IMR-90 (cell line): ENCODE data around the gene TMEM63B. TPM values are rescaled to one million over a fixed set of nuclear protein-coding genes. Genes with fewer than 3 reads are reported as not detected.
A peak's percentile ranks its signal among the peaks of the same experiment; 100 is the strongest.

Source experiments
- ATAC-seq: fragments of 200-7000 bp; cut with Tn5 transposase; 2 replicates; pipeline ENCODE4 v1.9.1; 2020; ENCODE audit warnings: low read depth, mild to moderate bottlenecking, moderate library complexity
- BruUV-seq: library from RNA; stranded (reverse); fragments of 400-500 nt; replicated peaks from 2 replicates; lab custom pipeline; 2021; lab: Mats Ljungman, UMichigan
- CTCF ChIA-PET: fragments of 300-600 bp; formaldehyde crosslinking; extraction: SDS; loops from one replicate; lab custom pipeline; 2021; ENCODE audit warnings: antibody characterized with exemption; lab: Yijun Ruan, JAX
- POLR2A ChIA-PET: fragments of 300-600 bp; sonication (Branson Sonifier 250); formaldehyde crosslinking; loops from one replicate; lab custom pipeline; 2022; ENCODE audit warnings: antibody characterized with exemption; ENCODE audit not compliant: unreplicated experiment; lab: Charles Lee
- DNase-seq: peaks from one replicate; pipeline ENCODE4 v3.0.0; 2013
- H2AFZ ChIP-seq: replicated peaks from 2 replicates; pipeline ENCODE3; 2013; ENCODE audit warnings: low read length, mild to moderate bottlenecking; ENCODE audit not compliant: poor library complexity
- H2AK5ac ChIP-seq: 2 replicates; pipeline ENCODE4 v1.6.1; 2013; ENCODE audit warnings: low read depth, low read length, inconsistent platforms
- H2AK9ac ChIP-seq: replicated peaks from 2 replicates; pipeline ENCODE3; 2013; ENCODE audit warnings: mild to moderate bottlenecking, low read depth, low read length, moderate library complexity; ENCODE audit not compliant: poor library complexity
- H2BK120ac ChIP-seq: 2 replicates; pipeline ENCODE4 v1.6.1; 2013; ENCODE audit warnings: low read depth, low read length, inconsistent platforms
- H2BK15ac ChIP-seq: 3 replicates; pipeline ENCODE4 v1.6.1; 2013; ENCODE audit warnings: low read depth, low read length, inconsistent platforms
- H2BK20ac ChIP-seq: 2 replicates; pipeline ENCODE4 v1.6.1; 2013; ENCODE audit warnings: low read depth, mild to moderate bottlenecking, inconsistent platforms, low read length, moderate library complexity
- H2BK5ac ChIP-seq: 2 replicates; pipeline ENCODE4 v1.6.1; 2013; ENCODE audit warnings: mild to moderate bottlenecking, low read depth, low read length, inconsistent platforms; ENCODE audit not compliant: poor library complexity, severe bottlenecking
- H3K14ac ChIP-seq: replicated peaks from 2 replicates; pipeline ENCODE4 v1.6.1; 2013; ENCODE audit warnings: low read depth, low read length, inconsistent platforms
- H3K18ac ChIP-seq: 2 replicates; pipeline ENCODE4 v1.6.1; 2013; ENCODE audit warnings: low read depth, low read length, control low read depth
- H3K23ac ChIP-seq: 2 replicates; pipeline ENCODE4 v1.6.1; 2013; ENCODE audit warnings: low read depth, low read length, inconsistent platforms
- H3K27ac ChIP-seq: 2 replicates; pipeline ENCODE4 v1.5.1; 2013; ENCODE audit warnings: mild to moderate bottlenecking, control low read depth, low read length; ENCODE audit not compliant: insufficient read depth
- H3K27me3 ChIP-seq: 2 replicates; pipeline ENCODE4 v1.6.1; 2013; ENCODE audit warnings: low read length; ENCODE audit not compliant: control insufficient read depth, insufficient read depth
- H3K36me3 ChIP-seq: 2 replicates; pipeline ENCODE4 v1.6.1; 2013; ENCODE audit warnings: low read length, mixed read lengths; ENCODE audit not compliant: control insufficient read depth, insufficient read depth
- H3K4ac ChIP-seq: 2 replicates; pipeline ENCODE4 v1.6.1; 2013; ENCODE audit warnings: low read depth, low read length, inconsistent platforms
- H3K4me1 ChIP-seq: 2 replicates; pipeline ENCODE4 v1.6.1; 2013; ENCODE audit warnings: low read length, mixed read lengths; ENCODE audit not compliant: control insufficient read depth, insufficient read depth
- H3K4me2 ChIP-seq: 2 replicates; pipeline ENCODE4 v1.6.1; 2013; ENCODE audit warnings: low read depth, mild to moderate bottlenecking, control low read depth, low read length, moderate library complexity
- H3K4me3 ChIP-seq: 2 replicates; pipeline ENCODE4 v1.5.1; 2013; ENCODE audit warnings: low read depth, mild to moderate bottlenecking, control low read depth, low read length, moderate library complexity; ENCODE audit not compliant: insufficient read depth
- H3K56ac ChIP-seq: 2 replicates; pipeline ENCODE4 v1.6.1; 2013; ENCODE audit warnings: low read length, inconsistent platforms; ENCODE audit not compliant: insufficient read depth; ENCODE audit errors: extremely low read depth
- H3K79me1 ChIP-seq, 2 experiments: 2 replicates each; pipeline ENCODE4 v1.6.1; 2013; ENCODE audit warnings: low read length in 2 of 2, inconsistent platforms in 1 of 2, low read depth in 1 of 2
- H3K9ac ChIP-seq: 2 replicates; pipeline ENCODE4 v1.6.1; 2013; ENCODE audit warnings: low read depth, low read length, control low read depth
- H3K9me1 ChIP-seq: 2 replicates; pipeline ENCODE4 v1.6.1; 2013; ENCODE audit warnings: low read length, inconsistent platforms; ENCODE audit not compliant: insufficient read depth
- H3K9me3 ChIP-seq: 2 replicates; pipeline ENCODE4 v1.6.1; 2013; ENCODE audit warnings: low read length; ENCODE audit not compliant: control insufficient read depth, insufficient read depth
- H4K20me1 ChIP-seq: 2 replicates; pipeline ENCODE4 v1.6.1; 2013; ENCODE audit warnings: low read length, inconsistent platforms; ENCODE audit not compliant: insufficient read depth
- H4K5ac ChIP-seq: 2 replicates; pipeline ENCODE4 v1.6.1; 2013; ENCODE audit warnings: mild to moderate bottlenecking, low read depth, low read length, control low read depth
- H4K8ac ChIP-seq, 2 experiments: 2 replicates each; pipeline ENCODE4 v1.6.1; 2013; ENCODE audit warnings: low read depth in 2 of 2, low read length in 2 of 2, control low read depth in 1 of 2, inconsistent platforms in 1 of 2
- H4K91ac ChIP-seq: 2 replicates; pipeline ENCODE4 v1.6.1; 2013; ENCODE audit warnings: low read depth, low read length, inconsistent platforms; ENCODE audit not compliant: insufficient read depth
- CEBPB ChIP-seq: IDR thresholded peaks from 2 replicates; pipeline ENCODE4 v1.6.1; 2012; ENCODE audit warnings: low read depth, low read length, improper control_type of control experiment
- CTCF ChIP-seq: conservative IDR thresholded peaks from 2 replicates; pipeline ENCODE4 v1.5.1; 2012; ENCODE audit warnings: mild to moderate bottlenecking, low read depth, low read length, improper control_type of control experiment
- FOS ChIP-seq: fragments of 150-350 bp; IDR thresholded peaks from 2 replicates; pipeline ENCODE4 v1.6.1; 2016; ENCODE audit warnings: low read depth, low read length
- MAFK ChIP-seq: IDR thresholded peaks from 2 replicates; pipeline ENCODE4 v1.6.1; 2012; ENCODE audit warnings: low read depth, low read length, improper control_type of control experiment
- MXI1 ChIP-seq: IDR thresholded peaks from 2 replicates; pipeline ENCODE4 v1.6.1; 2012; ENCODE audit warnings: low read depth, mild to moderate bottlenecking, low read length, moderate library complexity, borderline replicate concordance
- POLR2A ChIP-seq: IDR thresholded peaks from 2 replicates; pipeline ENCODE4 v1.6.1; 2012; ENCODE audit warnings: mild to moderate bottlenecking, low read depth, low read length
- RAD21 ChIP-seq: IDR thresholded peaks from 2 replicates; pipeline ENCODE4 v1.6.1; 2012; ENCODE audit warnings: low read length, improper control_type of control experiment
- SMC3 ChIP-seq: fragments of 150-350 bp; IDR thresholded peaks from 2 replicates; pipeline ENCODE4 v1.6.1; 2016; ENCODE audit warnings: low read depth, mild to moderate bottlenecking, antibody characterized with exemption, low read length, moderate library complexity
- WGBS, 2 experiments: methylation state at CpG; one replicate each; pipeline versions ENCODE4 v1.1.5 to v1.1.7; 2013; ENCODE audit warnings: missing lambda C conversion rate in 2 of 2; ENCODE audit not compliant: insufficient read length in 1 of 2; ENCODE audit errors: extremely low coverage in 2 of 2; 5-methylcytosine and 5-hydroxymethylcytosine counted together
- dilution Hi-C: fragments of 300-500 bp; cut with HindIII; formaldehyde crosslinking; loops from one replicate; pipeline ENCODE4 v1.14.3; 2018; ENCODE audit warnings: low sequenced_read_pairs; ENCODE audit not compliant: unreplicated experiment
- in situ Hi-C: fragments of 300-500 bp; cut with MboI; formaldehyde crosslinking; loops from 3 replicates; pipeline ENCODE4 v1.14.3; 2019; ENCODE audit warnings: low sequenced_read_pairs, inconsistent platforms, mixed read lengths
- intact Hi-C: fragments of 100-400 bp; cut with micrococcal nuclease; formaldehyde crosslinking; loops from 2 replicates; pipeline ENCODE4 v1.10.0; 2022
- polyA plus RNA-seq, 3 experiments: library from polyadenylated mRNA; depleted of rRNA; stranded (reverse); fragments of >200 nt; gene quantifications; 2 replicates each; pipeline ENCODE4 v1.2.3, GENCODE V29; 2012; ENCODE audit warnings: low replicate concordance in 1 of 3
- total RNA-seq: library from RNA; depleted of rRNA; stranded (reverse); fragments of >200 nt; gene quantifications from 2 replicates; pipeline ENCODE4 v1.2.3, GENCODE V29; 2012

TMEM63B gene
- total and polyA plus RNA-seq, 2 of the 4 experiments (the other 2 are of a cell fraction) = 12.2 to 42.6 TPM

- Histone ChIP-seq H3K36me3 (peaks cover 24% of the 10 kb centered on the region; the same call in 1 of the 2 replicates), H2BK20ac (no peak overlapping the region), H4K8ac (peak overlapping the region in 1 of 2 experiments; percentile 90; a peak in 2 of 4 replicates), H3K4me3 (no peak overlapping the region), H3K9ac (peak overlapping the region; percentile 29; the same call in 1 of the 2 replicates), H3K14ac (0 out of 2 replicates have a peak overlapping the region, but pooled peaks have one; percentile 52), H3K4ac (peak overlapping the region; percentile 24), H3K4me2 (peak overlapping the region; percentile 44), H3K4me1 (peaks cover 12% of the 10 kb centered on the region), H2AK5ac (0 out of 2 replicates have a peak overlapping the region, but pooled peaks have one; percentile 7), H3K56ac (no peak overlapping the region), H3K27me3 (no peaks in the 10 kb centered on the region), H2BK15ac (no peak overlapping the region), H2BK120ac (0 out of 2 replicates have a peak overlapping the region, but pooled peaks have one; percentile 35), H4K91ac (no peak overlapping the region), H3K79me1 (peaks cover 31 to 60% of the 10 kb centered on the region in 2 experiments), H4K5ac (peak overlapping the region; percentile 18; the same call in 1 of the 2 replicates), H2BK5ac (no peak overlapping the region), H2AFZ (peak overlapping the region; percentile 89), H3K9me1 (peaks cover 6% of the 10 kb centered on the region; the same call in 1 of the 2 replicates), H3K27ac (peak overlapping the region; percentile 1; the same call in 1 of the 2 replicates), H3K18ac (no peak overlapping the region), H2AK9ac (peak overlapping the region; percentile 89), H4K20me1 (peaks cover 13% of the 10 kb centered on the region), H3K23ac (peak overlapping the region; percentile 27; the same call in 1 of the 2 replicates), H3K9me3 (no peaks in the 10 kb centered on the region)
- ATAC-seq (peak; percentile 98), DNase-seq (peak; percentile 39)
- no TSS peak for BruUV-seq
- whole genome bisulfite sequencing, 2 experiments = 57% methylated on average over 1 of the region's 9 CpGs; no CpG with 5 or more reads in 1 of the 2 experiments
- ChIA-PET CTCF (interaction anchor here (0.6 kb wide), 1 partner anchor 69 kb away, joined by 4 read pairs; no protein-coding TSS in a partner anchor), POLR2A (interaction anchor here (0.5 to 1.0 kb wide), 3 partner anchors 8 to 1372 kb away, joined by 3 to 7 read pairs (median 6); no protein-coding TSS in a partner anchor)
- intact Hi-C loops = loop anchor here (2.0 kb wide), 1 partner anchor 36 kb away; no protein-coding TSS in a partner anchor
- dilution Hi-C loops = no loop called here
- in situ Hi-C loops = no loop called here
- TF ChIP-seq CTCF = peak; percentile 20; the same call in 1 of the 2 replicates
- TF ChIP-seq MXI1 = 0 out of 2 replicates have a peak, but pooled peaks have one; percentile 16
- no peak for TF ChIP-seq MAFK
- TF ChIP-seq POLR2A = no peak
- peak; percentile 21; the same call in 1 of the 2 replicates for TF ChIP-seq SMC3
- no peak for TF ChIP-seq FOS
- TF ChIP-seq RAD21 = peak; percentile 20; the same call in 1 of the 2 replicates
- TF ChIP-seq CEBPB = no peak
Observed at GRCh38 chr6:44133003-44133931, 5.9 kb downstream of the TMEM63B start.
